Progenitor cell of endocrine pancreas (in vitro differentiated cells): ENCODE data around the gene AMBP. TPM values are rescaled to one million over a fixed set of nuclear protein-coding genes. Genes with fewer than 3 reads are reported as not detected.

Experiments
- DNase-seq: peaks from one replicate; pipeline ENCODE4 v3.0.0; 2021; ENCODE audit warnings: low spot score; ENCODE audit not compliant: unreplicated experiment
- H3K27ac Mint-ChIP-seq: 2 replicates; pipeline ENCODE4 v1.8.0; 2021; ENCODE audit warnings: mild to moderate bottlenecking, moderate library complexity, mixed read lengths
- H3K27me3 Mint-ChIP-seq: 2 replicates; pipeline ENCODE4 v1.8.0; 2021; ENCODE audit warnings: mixed read lengths
- H3K36me3 Mint-ChIP-seq: 2 replicates; pipeline ENCODE4 v1.8.0; 2022; ENCODE audit warnings: mixed read lengths; ENCODE audit not compliant: insufficient read depth
- H3K4me1 Mint-ChIP-seq: 2 replicates; pipeline ENCODE4 v1.8.0; 2021; ENCODE audit warnings: low read depth, mixed read lengths
- H3K4me3 Mint-ChIP-seq: 2 replicates; pipeline ENCODE4 v1.8.0; 2021; ENCODE audit warnings: low read depth, mild to moderate bottlenecking, moderate library complexity, mixed read lengths
- H3K9me3 Mint-ChIP-seq: 2 replicates; pipeline ENCODE4 v1.8.0; 2021; ENCODE audit warnings: low read depth, mixed read lengths
- CTCF ChIP-seq: fragments of 200-600 bp; sonication (generic); IDR thresholded peaks from one replicate; pipeline ENCODE4 v1.5.0; 2021; ENCODE audit warnings: antibody characterized with exemption, mild to moderate bottlenecking; ENCODE audit not compliant: unreplicated experiment
- total RNA-seq: library from RNA; stranded (reverse); gene quantifications from 2 replicates; pipeline ENCODE4 v1.2.1, GENCODE V29; 2021

Gene AMBP
- total RNA-seq, 1 donor from 2014 or later, result 678 TPM

DNA sequence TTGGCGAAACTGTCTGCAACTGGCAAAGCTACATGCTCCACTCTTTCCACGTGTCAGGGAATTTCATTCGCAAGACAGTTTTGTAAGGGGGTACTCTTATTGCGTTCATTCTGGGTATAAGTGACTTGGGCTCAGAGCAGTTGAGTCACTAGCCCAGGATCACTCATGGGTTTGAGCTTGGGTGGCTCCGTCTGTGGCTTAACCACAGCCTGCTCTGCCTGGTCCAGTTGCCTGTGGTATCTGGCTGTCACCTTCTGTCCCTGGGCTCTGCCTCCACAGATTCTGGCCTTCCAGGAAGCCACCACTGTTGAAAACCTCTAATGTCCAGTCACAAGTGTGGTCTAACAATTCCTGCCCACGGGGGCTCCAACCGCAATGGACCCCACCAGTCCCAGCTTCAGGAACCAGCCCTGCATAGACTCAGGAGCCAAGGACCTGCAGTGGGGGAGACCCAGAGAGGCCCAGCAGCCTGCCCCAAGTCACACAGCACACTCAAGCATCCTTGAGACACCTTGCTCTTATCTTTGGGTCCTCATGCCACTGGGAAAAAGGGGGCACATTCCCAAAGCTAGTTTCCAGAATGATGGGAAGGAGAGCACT is 10.6 kb upstream of the AMBP start:
- peaks cover 9% of the 10 kb centered on the region for H3K9me3 Mint-ChIP-seq
- H3K36me3 Mint-ChIP-seq, result peaks cover 23% of the 10 kb centered on the region
- no peak overlapping the region for H3K4me3 Mint-ChIP-seq
- H3K4me1 Mint-ChIP-seq, result peaks cover 6% of the 10 kb centered on the region
- no peaks in the 10 kb centered on the region for H3K27me3 Mint-ChIP-seq
- no peak for DNase-seq
- H3K27ac Mint-ChIP-seq, result no peak overlapping the region
- TF ChIP-seq CTCF, result no peak

DNA sequence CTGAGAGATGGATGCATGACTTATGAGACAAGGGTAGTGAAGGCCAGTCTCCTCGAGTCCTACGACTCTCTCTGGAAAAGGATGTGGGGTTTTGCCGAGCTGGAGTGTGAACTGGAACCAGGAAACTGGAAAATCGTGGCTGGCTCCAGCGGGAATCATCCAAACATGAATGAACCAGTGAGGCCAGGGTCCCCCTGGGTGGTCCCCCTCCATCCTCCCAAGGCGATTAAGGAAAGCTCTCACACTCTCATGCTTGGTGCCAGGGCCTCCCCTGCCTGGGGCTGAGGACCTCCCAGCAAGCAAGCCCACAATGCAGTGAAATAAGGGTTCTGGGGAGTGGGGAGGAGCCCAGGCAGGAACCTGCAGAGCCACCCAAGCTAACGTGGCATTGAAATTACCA is 9.6 kb upstream of the AMBP start:
- H3K4me3 Mint-ChIP-seq, result no peak overlapping the region
- H3K4me1 Mint-ChIP-seq, result peaks cover 13% of the 10 kb centered on the region
- H3K36me3 Mint-ChIP-seq, result peaks cover 17% of the 10 kb centered on the region
- DNase-seq, result no peak
- TF ChIP-seq CTCF, result no peak
- H3K27ac Mint-ChIP-seq, result no peak overlapping the region
- H3K9me3 Mint-ChIP-seq, result peaks cover 9% of the 10 kb centered on the region
- H3K27me3 Mint-ChIP-seq, result no peaks in the 10 kb centered on the region

GRCh38 chr9:114086607-114087006 is 8.5 kb upstream of the AMBP start:
- no peak for TF ChIP-seq CTCF
- H3K36me3 Mint-ChIP-seq, result peaks cover 14% of the 10 kb centered on the region
- no peak for DNase-seq
- no peaks in the 10 kb centered on the region for H3K27me3 Mint-ChIP-seq
- no peak overlapping the region for H3K27ac Mint-ChIP-seq
- H3K4me1 Mint-ChIP-seq, result peaks cover 22% of the 10 kb centered on the region
- H3K9me3 Mint-ChIP-seq, result peaks cover 9% of the 10 kb centered on the region
- no peak overlapping the region for H3K4me3 Mint-ChIP-seq

- Mint-ChIP-seq H3K27me3 (no peaks in the 10 kb centered on the region), H3K36me3 (peaks cover 14% of the 10 kb centered on the region), H3K4me3 (no peak overlapping the region), H3K9me3 (peaks cover 9% of the 10 kb centered on the region), H3K27ac (no peak overlapping the region), H3K4me1 (peaks cover 28% of the 10 kb centered on the region)
- no peak for TF ChIP-seq CTCF
- DNase-seq, result no peak
Measured at GRCh38 chr9:114086009-114086408, 7.9 kb upstream of the AMBP start.

GRCh38 chr9:114085387-114085789 is 7.3 kb upstream of the AMBP start:
- Mint-ChIP-seq H3K27ac (no peak overlapping the region), H3K9me3 (peaks cover 11% of the 10 kb centered on the region), H3K4me3 (no peak overlapping the region), H3K27me3 (no peaks in the 10 kb centered on the region), H3K36me3 (peaks cover 11% of the 10 kb centered on the region), H3K4me1 (peaks cover 34% of the 10 kb centered on the region)
- no peak for DNase-seq
- no peak for TF ChIP-seq CTCF
